ENCODE measurements around the gene ATP6V0C.

DNA sequence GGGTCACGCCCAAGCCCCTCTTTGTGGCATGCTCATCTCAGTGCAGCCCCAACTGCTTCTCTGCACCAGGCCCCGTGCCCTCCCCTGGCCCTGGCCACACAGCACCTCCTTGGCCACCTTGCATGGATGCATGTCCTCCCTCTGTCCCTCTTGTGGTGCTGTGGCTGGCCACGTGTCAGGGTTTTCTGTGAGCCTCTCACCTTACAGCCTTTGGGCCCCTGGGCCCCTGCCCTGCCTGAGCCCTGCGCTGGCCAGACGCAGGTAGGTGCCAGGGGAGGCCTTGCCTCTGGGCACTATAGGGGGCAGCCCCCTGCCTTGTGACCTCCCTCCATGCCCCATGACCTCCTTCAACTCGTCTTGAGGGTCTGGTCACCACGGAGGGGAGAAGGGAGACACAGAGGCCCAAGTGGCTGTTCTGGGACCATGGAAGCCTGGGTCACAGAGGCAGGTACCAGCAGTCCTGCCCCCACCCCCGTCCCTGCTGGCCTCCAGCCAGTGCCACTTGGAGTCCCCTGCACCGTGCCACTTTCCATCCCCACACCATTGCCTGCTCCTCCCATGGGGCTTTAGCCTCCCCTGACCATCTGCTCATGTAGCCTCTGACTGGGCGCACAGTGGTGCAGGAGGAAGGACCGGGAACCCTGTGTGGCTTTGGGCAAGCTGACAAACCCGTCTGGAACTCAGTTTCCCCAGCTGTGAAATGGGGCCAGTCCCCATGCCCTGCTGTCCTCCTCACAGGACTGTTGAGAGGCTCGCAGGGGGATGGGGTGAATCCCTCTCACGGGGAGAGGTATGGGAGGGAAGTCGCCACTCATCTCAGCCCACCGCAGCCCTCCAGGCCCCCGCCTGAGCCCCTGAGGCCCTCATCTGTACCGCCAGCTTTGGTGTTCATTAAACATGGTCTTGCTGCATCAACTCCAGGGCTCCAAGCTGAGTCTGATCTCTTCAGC is 11.5 kb upstream of the ATP6V0C start:
- TF ChIP-seq, protein P1, sequence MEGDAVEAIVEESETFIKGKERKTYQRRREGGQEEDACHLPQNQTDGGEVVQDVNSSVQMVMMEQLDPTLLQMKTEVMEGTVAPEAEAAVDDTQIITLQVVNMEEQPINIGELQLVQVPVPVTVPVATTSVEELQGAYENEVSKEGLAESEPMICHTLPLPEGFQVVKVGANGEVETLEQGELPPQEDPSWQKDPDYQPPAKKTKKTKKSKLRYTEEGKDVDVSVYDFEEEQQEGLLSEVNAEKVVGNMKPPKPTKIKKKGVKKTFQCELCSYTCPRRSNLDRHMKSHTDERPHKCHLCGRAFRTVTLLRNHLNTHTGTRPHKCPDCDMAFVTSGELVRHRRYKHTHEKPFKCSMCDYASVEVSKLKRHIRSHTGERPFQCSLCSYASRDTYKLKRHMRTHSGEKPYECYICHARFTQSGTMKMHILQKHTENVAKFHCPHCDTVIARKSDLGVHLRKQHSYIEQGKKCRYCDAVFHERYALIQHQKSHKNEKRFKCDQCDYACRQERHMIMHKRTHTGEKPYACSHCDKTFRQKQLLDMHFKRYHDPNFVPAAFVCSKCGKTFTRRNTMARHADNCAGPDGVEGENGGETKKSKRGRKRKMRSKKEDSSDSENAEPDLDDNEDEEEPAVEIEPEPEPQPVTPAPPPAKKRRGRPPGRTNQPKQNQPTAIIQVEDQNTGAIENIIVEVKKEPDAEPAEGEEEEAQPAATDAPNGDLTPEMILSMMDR (IDR thresholded peaks at IDR 0.05): no peak
- TF ChIP-seq POLR2A (IDR thresholded peaks at IDR 0.05): no peak

Data from body of pancreas (tissue), 4 donors.